ENCODE results near the gene TPSG1.

DNA sequence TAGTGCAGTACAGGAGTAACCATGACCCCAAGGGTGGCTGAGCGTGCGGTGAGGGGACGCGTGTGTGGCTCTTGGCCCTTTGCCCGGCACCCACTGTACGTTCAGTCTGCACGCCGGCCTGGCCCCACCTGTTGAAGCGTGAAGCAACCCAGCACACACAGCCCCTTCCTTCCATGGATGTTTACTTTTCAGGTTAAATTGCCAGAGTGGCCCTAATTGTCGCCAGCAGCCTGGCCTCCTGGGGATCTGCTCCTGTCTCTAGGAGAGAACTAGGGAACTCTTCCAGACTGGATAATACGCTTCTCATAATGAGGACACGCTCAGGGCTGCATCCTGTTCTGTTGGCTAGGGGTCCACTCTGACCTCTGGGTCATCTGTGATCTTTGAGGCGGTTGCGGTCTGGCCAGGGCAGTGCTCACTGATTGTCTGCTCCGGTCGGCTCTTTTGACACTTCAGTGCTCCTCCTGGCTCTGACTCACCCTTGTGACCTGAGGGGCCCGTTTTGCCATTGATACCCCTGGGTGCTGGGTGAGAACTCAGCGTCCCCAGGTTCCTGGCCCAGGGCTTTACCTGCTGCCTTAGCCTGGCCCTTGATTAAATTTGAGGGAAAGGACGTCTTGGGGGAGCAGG is 27.7 kb downstream of the TPSG1 start:
- TF ChIP-seq SUZ12 (IDR thresholded peaks at IDR 0.05; ENCODE audit: extremely low read depth, insufficient read depth, insufficient read length), result no peak
- TF ChIP-seq YY1 (IDR thresholded peaks at IDR 0.05; ENCODE audit: insufficient read depth, insufficient read length), result no peak

All from NT2/D1 (cell line).